Hepatocyte (in vitro differentiated cells): ENCODE data around the gene LCP1. TPM values are rescaled to one million over a fixed set of nuclear protein-coding genes. Genes with fewer than 3 reads are reported as not detected.

Experiments used
- DNase-seq: peaks from one replicate; pipeline ENCODE4 v3.0.0-alpha.2; 2016; ENCODE audit warnings: low spot score
- H2AFZ ChIP-seq: fragments of 200-600 bp; sonication (generic); 2 replicates; pipeline ENCODE4 v1.6.0; 2016; ENCODE audit warnings: antibody characterized with exemption, mild to moderate bottlenecking
- H3K27ac ChIP-seq: fragments of 200-600 bp; sonication (generic); 2 replicates; pipeline ENCODE4 v1.5.1; 2016; ENCODE audit warnings: mild to moderate bottlenecking
- H3K27me3 ChIP-seq: fragments of 200-600 bp; sonication (generic); 2 replicates; pipeline ENCODE4 v1.6.1; 2016
- H3K36me3 ChIP-seq: fragments of 200-600 bp; sonication (generic); replicated peaks from 2 replicates; pipeline ENCODE4 v1.5.1; 2016; ENCODE audit warnings: low read depth; ENCODE audit not compliant: insufficient read depth
- H3K4me1 ChIP-seq: fragments of 200-600 bp; sonication (generic); 2 replicates; pipeline ENCODE4 v1.5.1; 2016; ENCODE audit warnings: mild to moderate bottlenecking, moderate library complexity; ENCODE audit not compliant: insufficient read depth
- H3K4me2 ChIP-seq: fragments of 200-600 bp; sonication (generic); 2 replicates; pipeline ENCODE4 v1.6.0; 2016
- H3K4me3 ChIP-seq: fragments of 200-600 bp; sonication (generic); 2 replicates; pipeline ENCODE4 v1.5.1; 2016; ENCODE audit warnings: mild to moderate bottlenecking
- H3K79me2 ChIP-seq: fragments of 200-600 bp; sonication (generic); 2 replicates; pipeline ENCODE4 v1.6.0; 2017; ENCODE audit warnings: mild to moderate bottlenecking
- H3K9me2 ChIP-seq: fragments of 200-600 bp; sonication (generic); replicated peaks from 2 replicates; pipeline ENCODE4 v1.6.0; 2017; ENCODE audit warnings: mild to moderate bottlenecking; ENCODE audit not compliant: insufficient read depth
- H3K9me3 ChIP-seq: fragments of 200-600 bp; sonication (generic); 2 replicates; pipeline ENCODE4 v1.5.1; 2016; ENCODE audit warnings: low read depth, mild to moderate bottlenecking
- H4K20me1 ChIP-seq: fragments of 200-600 bp; sonication (generic); 2 replicates; pipeline ENCODE4 v1.6.0; 2016; ENCODE audit warnings: mild to moderate bottlenecking; ENCODE audit not compliant: insufficient read depth, poor library complexity, severe bottlenecking
- CTCF ChIP-seq: fragments of 200-600 bp; sonication (generic); IDR thresholded peaks from 2 replicates; pipeline ENCODE4 v1.5.1; 2016; ENCODE audit warnings: antibody characterized with exemption, mild to moderate bottlenecking; ENCODE audit not compliant: poor library complexity
- EZH2 ChIP-seq: fragments of 200-600 bp; sonication (generic); IDR thresholded peaks from 2 replicates; pipeline ENCODE4 v1.6.1; 2016; ENCODE audit warnings: antibody characterized with exemption, mild to moderate bottlenecking, borderline replicate concordance
- EZH2phosphoT487 ChIP-seq: fragments of 200-600 bp; sonication (generic); IDR thresholded peaks from one replicate; pipeline ENCODE4 v1.6.1; 2018; ENCODE audit warnings: antibody characterized with exemption, mild to moderate bottlenecking, low read depth, moderate library complexity; ENCODE audit not compliant: unreplicated experiment, severe bottlenecking
- WGBS: methylation state at CpG from one replicate; pipeline ENCODE4 v1.1.6; 2016; ENCODE audit warnings: low lambda C conversion rate; ENCODE audit errors: missing lambda C conversion rate; 5-methylcytosine and 5-hydroxymethylcytosine counted together
- polyA plus RNA-seq: library from polyadenylated mRNA; unstranded; fragments of >200 nt; fragmentation: Nextera tagmentation; extraction: Ambion mirVana; gene quantifications from 2 replicates; pipeline ENCODE4 v1.2.1, GENCODE V29; 2016
- total RNA-seq: library from RNA; depleted of rRNA; stranded (reverse); fragments of >200 nt; gene quantifications from 2 replicates; pipeline ENCODE4 v1.2.3, GENCODE V29; 2014

Gene LCP1
- total and polyA plus RNA-seq, 2 experiments from 2014 or later, result 18.9 to 30.6 TPM

GRCh38 chr13:46166947-46167610 lies 14.9 kb downstream of the LCP1 start:
- TF ChIP-seq EZH2, result no peak
- no peak for TF ChIP-seq CTCF
- TF ChIP-seq EZH2phosphoT487, result no peak
- Histone ChIP-seq H3K27ac (no peak overlapping the region), H3K27me3 (no peaks in the 10 kb centered on the region), H3K36me3 (no peaks in the 10 kb centered on the region), H3K4me3 (no peak overlapping the region), H3K9me2 (no peaks in the 10 kb centered on the region), H3K4me1 (peaks cover 4% of the 10 kb centered on the region), H3K79me2 (no peaks in the 10 kb centered on the region), H4K20me1 (no peaks in the 10 kb centered on the region), H3K4me2 (no peak overlapping the region), H2AFZ (no peak overlapping the region), H3K9me3 (no peaks in the 10 kb centered on the region)
- 65% methylated on average over 3 of the region's 3 CpGs for WGBS
- DNase-seq, result no peak

- H3K9me2 ChIP-seq, result no peaks in the 10 kb centered on the region
- no peaks in the 10 kb centered on the region for H3K36me3 ChIP-seq
- DNase-seq, result no peak
- H3K9me3 ChIP-seq, result no peaks in the 10 kb centered on the region
- no peak for TF ChIP-seq EZH2
- peaks cover 4% of the 10 kb centered on the region for H3K4me1 ChIP-seq
- H3K4me2 ChIP-seq, result no peak overlapping the region
- H2AFZ ChIP-seq, result no peak overlapping the region
- no peak overlapping the region for H3K4me3 ChIP-seq
- H3K79me2 ChIP-seq, result no peaks in the 10 kb centered on the region
- no peaks in the 10 kb centered on the region for H3K27me3 ChIP-seq
- 91% methylated on average over 1 of the region's 1 CpG for WGBS
- no peak overlapping the region for H3K27ac ChIP-seq
- no peaks in the 10 kb centered on the region for H4K20me1 ChIP-seq
Measured at GRCh38 chr13:46166224-46166584, 15.8 kb downstream of the LCP1 start.

GRCh38 chr13:46165485-46166223 lies 16.3 kb downstream of the LCP1 start:
- Histone ChIP-seq H3K27ac (no peak overlapping the region), H3K27me3 (no peaks in the 10 kb centered on the region), H3K9me2 (no peaks in the 10 kb centered on the region)

More at GRCh38 chr13:46165485-46166223, 16.3 kb downstream of the LCP1 start:
- TF ChIP-seq CTCF (no peak), EZH2 (no peak), EZH2phosphoT487 (no peak)
- peaks cover 4% of the 10 kb centered on the region for H3K4me1 ChIP-seq
- no peaks in the 10 kb centered on the region for H4K20me1 ChIP-seq
- H3K36me3 ChIP-seq, result no peaks in the 10 kb centered on the region
- WGBS, result 69% methylated on average over 5 of the region's 5 CpGs
- H3K4me3 ChIP-seq, result no peak overlapping the region
- H2AFZ ChIP-seq, result no peak overlapping the region
- H3K9me3 ChIP-seq, result no peaks in the 10 kb centered on the region
- H3K79me2 ChIP-seq, result no peaks in the 10 kb centered on the region
- DNase-seq, result no peak
- H3K4me2 ChIP-seq, result no peak overlapping the region
